Loucy (cell line): ENCODE measurements around the gene MACROD2.

Experiments used
- H2AFZ ChIP-seq: fragments of 200-600 bp; sonication (generic); 2 replicates; pipeline ENCODE4 v1.6.0; 2016; ENCODE audit warnings: antibody characterized with exemption, mild to moderate bottlenecking, low read length, moderate library complexity
- H3F3A ChIP-seq: fragments of 200-600 bp; 2 replicates; pipeline ENCODE4 v1.6.0; 2016; ENCODE audit warnings: antibody characterized with exemption, low read depth, mild to moderate bottlenecking
- H3K27me3 ChIP-seq: fragments of 200-600 bp; sonication (generic); 2 replicates; pipeline ENCODE4 v1.6.1; 2014; ENCODE audit warnings: low read length, mild to moderate bottlenecking; ENCODE audit not compliant: insufficient read depth, poor library complexity, severe bottlenecking
- H3K36me3 ChIP-seq: fragments of 200-600 bp; sonication (generic); 2 replicates; pipeline ENCODE4 v1.6.1; 2016; ENCODE audit warnings: low read length; ENCODE audit not compliant: insufficient read depth
- H3K4me1 ChIP-seq: fragments of 200-600 bp; sonication (generic); 2 replicates; pipeline ENCODE4 v1.5.1; 2014; ENCODE audit warnings: low read length, mild to moderate bottlenecking; ENCODE audit not compliant: insufficient read depth, poor library complexity, severe bottlenecking
- H3K4me2 ChIP-seq: fragments of 200-600 bp; sonication (generic); 2 replicates; pipeline ENCODE4 v1.6.0; 2014; ENCODE audit warnings: antibody characterized with exemption, low read length, low read depth, mild to moderate bottlenecking; ENCODE audit not compliant: poor library complexity, severe bottlenecking
- H3K4me3 ChIP-seq: fragments of 200-600 bp; sonication (generic); 2 replicates; pipeline ENCODE4 v1.5.1; 2014; ENCODE audit warnings: low read length, mild to moderate bottlenecking, mixed read lengths; ENCODE audit not compliant: poor library complexity, severe bottlenecking
- H3K79me2 ChIP-seq: fragments of 200-600 bp; sonication (generic); 2 replicates; pipeline ENCODE4 v1.6.1; 2014; ENCODE audit warnings: low read length; ENCODE audit not compliant: insufficient read depth
- H3K9ac ChIP-seq: fragments of 200-600 bp; sonication (generic); 2 replicates; pipeline ENCODE4 v1.6.0; 2014; ENCODE audit warnings: mild to moderate bottlenecking, low read depth, low read length, moderate library complexity; ENCODE audit not compliant: poor library complexity, severe bottlenecking
- H3K9me2 ChIP-seq: fragments of 200-600 bp; sonication (generic); replicated peaks from 2 replicates; pipeline ENCODE4 v1.6.1; 2016; ENCODE audit warnings: low read depth, low read length, mixed read lengths
- H3K9me3 ChIP-seq: fragments of 200-600 bp; sonication (generic); 2 replicates; pipeline ENCODE4 v1.6.1; 2014; ENCODE audit warnings: mild to moderate bottlenecking, antibody characterized with exemption, low read length, low read depth; ENCODE audit not compliant: insufficient read depth
- H4K20me1 ChIP-seq: fragments of 200-600 bp; sonication (generic); 2 replicates; pipeline ENCODE4 v1.6.0; 2014; ENCODE audit warnings: antibody characterized with exemption, low read length, mild to moderate bottlenecking; ENCODE audit not compliant: insufficient read depth, poor library complexity, severe bottlenecking
- CTCF ChIP-seq: fragments of 200-600 bp; sonication (generic); conservative IDR thresholded peaks from 2 replicates; pipeline ENCODE4 v1.5.1; 2014; ENCODE audit warnings: mild to moderate bottlenecking, antibody characterized with exemption, low read length
- EZH2phosphoT487 ChIP-seq: fragments of 200-600 bp; IDR thresholded peaks from 2 replicates; pipeline ENCODE4 v1.6.1; 2018; ENCODE audit warnings: antibody characterized with exemption, mild to moderate bottlenecking, moderate library complexity, borderline replicate concordance

Gene MACROD2

GRCh38 chr20:13995086-13995665, at the start of gene MACROD2:
TSS of gene MACROD2 (plus strand) at chr20:13995516.
- Histone ChIP-seq H3K79me2 (no peaks in the 10 kb centered on the region), H3K9ac (no peak within 1 kb of the TSS), H4K20me1 (no peaks in the 10 kb centered on the region), H2AFZ (no peak within 1 kb of the TSS), H3K9me3 (peaks cover 3% of the 10 kb centered on the region; the same call in 1 of the 2 replicates), H3K4me2 (no peak within 1 kb of the TSS), H3F3A (no peaks in the 10 kb centered on the region), H3K4me3 (no peak within 1 kb of the TSS), H3K4me1 (no peaks in the 10 kb centered on the region), H3K27me3 (no peaks in the 10 kb centered on the region), H3K9me2 (no peaks in the 10 kb centered on the region), H3K36me3 (no peaks in the 10 kb centered on the region)
- no peak for TF ChIP-seq CTCF
- TF ChIP-seq EZH2phosphoT487, result no peak

GRCh38 chr20:13947719-13948118, 47.6 kb upstream of the MACROD2 start:
- Histone ChIP-seq H3K9ac (no peak overlapping the region), H3K9me3 (no peaks in the 10 kb centered on the region; the same call in 1 of the 2 replicates), H4K20me1 (no peaks in the 10 kb centered on the region), H3F3A (no peaks in the 10 kb centered on the region), H3K27me3 (no peaks in the 10 kb centered on the region), H3K36me3 (no peaks in the 10 kb centered on the region), H3K4me3 (no peak overlapping the region), H2AFZ (no peak overlapping the region), H3K4me1 (no peaks in the 10 kb centered on the region), H3K79me2 (no peaks in the 10 kb centered on the region), H3K4me2 (no peak overlapping the region), H3K9me2 (no peaks in the 10 kb centered on the region)
- no peak for TF ChIP-seq EZH2phosphoT487
- TF ChIP-seq CTCF, result no peak

GRCh38 chr20:13953227-13953626, 42.1 kb upstream of the MACROD2 start:
- Histone ChIP-seq H3K9me3 (no peaks in the 10 kb centered on the region), H3K79me2 (no peaks in the 10 kb centered on the region), H3K27me3 (no peaks in the 10 kb centered on the region), H3K4me1 (no peaks in the 10 kb centered on the region), H2AFZ (no peak overlapping the region), H3K9me2 (no peaks in the 10 kb centered on the region), H3K9ac (no peak overlapping the region), H4K20me1 (no peaks in the 10 kb centered on the region), H3K36me3 (no peaks in the 10 kb centered on the region), H3K4me2 (no peak overlapping the region), H3F3A (no peaks in the 10 kb centered on the region), H3K4me3 (no peak overlapping the region)
- peak; percentile 37 for TF ChIP-seq CTCF
- no peak for TF ChIP-seq EZH2phosphoT487
